Activated B cell treated with CpG ODN at 0.5 μM for 24 hours (primary cell): ENCODE results near the gene IFNA10. TPM values are rescaled to one million over a fixed set of nuclear protein-coding genes. Genes with fewer than 3 reads are reported as not detected.
"Not testable (repeated sequence)": the region's sequence is repeated elsewhere in the genome, so short reads cannot be mapped to it uniquely, and the experiment has no call there.

Experiments
- ATAC-seq: fragments of 200-7000 bp; cut with Tn5 transposase; one replicate; pipeline ENCODE4 v1.10.0; 2021; ENCODE audit warnings: low read depth, mild to moderate bottlenecking, moderate library complexity
- CTCF ChIA-PET: fragments of 350-600 bp; sonication (Branson Sonifier 250); formaldehyde crosslinking; loops from one replicate; lab custom pipeline; 2021; ENCODE audit warnings: antibody characterized with exemption; lab: Charles Lee
- POLR2A ChIA-PET: fragments of 350-600 bp; sonication (Branson Sonifier 250); formaldehyde crosslinking; loops from one replicate; lab custom pipeline; 2021; ENCODE audit warnings: antibody characterized with exemption; lab: Charles Lee
- DNase-seq: peaks from one replicate; pipeline ENCODE4 v3.0.0; 2022
- H3K27ac Mint-ChIP-seq: one replicate; pipeline ENCODE4 v1.8.0; 2020; ENCODE audit warnings: mixed read lengths
- H3K27me3 Mint-ChIP-seq: one replicate; pipeline ENCODE4 v1.8.0; 2021; ENCODE audit warnings: mixed read lengths
- H3K36me3 Mint-ChIP-seq: one replicate; pipeline ENCODE4 v1.8.0; 2021; ENCODE audit warnings: low read depth, mixed read lengths
- H3K4me1 Mint-ChIP-seq: one replicate; pipeline ENCODE4 v1.8.0; 2021; ENCODE audit warnings: mixed read lengths
- H3K4me3 Mint-ChIP-seq: one replicate; pipeline ENCODE4 v1.8.0; 2020; ENCODE audit warnings: mild to moderate bottlenecking, mixed read lengths
- H3K9me3 Mint-ChIP-seq: one replicate; pipeline ENCODE4 v1.8.0; 2020; ENCODE audit warnings: mixed read lengths
- CTCF ChIP-seq: fragments of 200-600 bp; IDR thresholded peaks from one replicate; pipeline ENCODE4 v1.8.0; 2022; ENCODE audit warnings: antibody characterized with exemption, mild to moderate bottlenecking
- intact Hi-C: fragments of 100-400 bp; cut with micrococcal nuclease; formaldehyde crosslinking; loops from one replicate; pipeline ENCODE4 v1.15.1; 2024
- total RNA-seq: library from RNA; stranded (reverse); gene quantifications from 2 replicates; pipeline ENCODE4 v1.2.3, GENCODE V29; 2022

IFNA10 gene
- total RNA-seq, 1 donor from 2014 or later, result not detected

- CTCF ChIA-PET, result no interaction called here
- no peak for DNase-seq
- H3K4me3 Mint-ChIP-seq, result no peak overlapping the region
- no peaks in the 10 kb centered on the region for H3K36me3 Mint-ChIP-seq
- H3K4me1 Mint-ChIP-seq, result no peaks in the 10 kb centered on the region
- no peak for TF ChIP-seq CTCF
- H3K27me3 Mint-ChIP-seq, result peaks cover 2% of the 10 kb centered on the region
- intact Hi-C loops, result no loop called here
- H3K27ac Mint-ChIP-seq, result no peak overlapping the region
- POLR2A ChIA-PET, result no interaction called here
- no peak for ATAC-seq
- no peaks in the 10 kb centered on the region for H3K9me3 Mint-ChIP-seq
Measured at GRCh38 chr9:21172156-21172555, 34.8 kb downstream of the IFNA10 start.

- DNase-seq, result no peak
- ATAC-seq, result no peak
- Mint-ChIP-seq H3K4me3 (no peak overlapping the region), H3K27me3 (peaks cover 2% of the 10 kb centered on the region), H3K27ac (no peak overlapping the region), H3K9me3 (no peaks in the 10 kb centered on the region), H3K36me3 (no peaks in the 10 kb centered on the region), H3K4me1 (no peaks in the 10 kb centered on the region)
- ChIA-PET CTCF (no interaction called here), POLR2A (no interaction called here)
- TF ChIP-seq CTCF, result no peak
- intact Hi-C loops, result no loop called here
Measured at GRCh38 chr9:21171351-21171750, 35.6 kb downstream of the IFNA10 start.

- CTCF ChIA-PET, intact Hi-C loops, H3K36me3 Mint-ChIP-seq, H3K27me3 Mint-ChIP-seq, H3K4me3 Mint-ChIP-seq, DNase-seq, POLR2A ChIA-PET, H3K4me1 Mint-ChIP-seq, H3K9me3 Mint-ChIP-seq, ATAC-seq, H3K27ac Mint-ChIP-seq: not testable (repeated sequence)
Measured at GRCh38 chr9:21166560-21166959, 40.4 kb downstream of the IFNA10 start, which contains the start of gene IFNA21. Gene IFNA21 (minus strand): TSS chr9:21166660. CDS start chr9:21166612, 48 bp downstream.

GRCh38 chr9:21165516-21165915 is 41.4 kb downstream of the IFNA10 start:
- intact Hi-C loops, result no loop called here
- no peak overlapping the region for H3K4me3 Mint-ChIP-seq
- no peak for TF ChIP-seq CTCF
- POLR2A ChIA-PET, result no interaction called here
- DNase-seq, result no peak
- H3K27ac Mint-ChIP-seq, result no peak overlapping the region
- no peaks in the 10 kb centered on the region for H3K4me1 Mint-ChIP-seq
- CTCF ChIA-PET, result no interaction called here
- peaks cover 2% of the 10 kb centered on the region for H3K27me3 Mint-ChIP-seq
- H3K9me3 Mint-ChIP-seq, result no peaks in the 10 kb centered on the region
- no peak for ATAC-seq
- H3K36me3 Mint-ChIP-seq, result no peaks in the 10 kb centered on the region

GRCh38 chr9:21160178-21160577 is 46.8 kb downstream of the IFNA10 start:
- Mint-ChIP-seq H3K27ac (no peak overlapping the region), H3K27me3 (peaks cover 2% of the 10 kb centered on the region), H3K4me1 (peaks cover 5% of the 10 kb centered on the region), H3K36me3 (no peaks in the 10 kb centered on the region), H3K9me3 (no peaks in the 10 kb centered on the region), H3K4me3 (no peak overlapping the region)
- ATAC-seq, result no peak
- ChIA-PET POLR2A (no interaction called here), CTCF (no interaction called here)
- DNase-seq, result no peak
- intact Hi-C loops, result no loop called here
- no peak for TF ChIP-seq CTCF

Other genes with a start within 250 kb of the IFNA10 start
- 3.3 and 4.1 TPM in 2 replicates for gene HACD4, start 175.5 kb downstream of the IFNA10 start, total RNA-seq
- gene IFNB1, start 129.2 kb downstream of the IFNA10 start, total RNA-seq, result not detected in 2 replicates
- gene IFNW1, start 65.3 kb downstream of the IFNA10 start, total RNA-seq, result not detected in 2 replicates
- gene IFNA21, start 40.5 kb downstream of the IFNA10 start, total RNA-seq, result not detected in 2 replicates
- not detected in 2 replicates for gene IFNA4, start 19.6 kb downstream of the IFNA10 start, total RNA-seq
- gene IFNA7, start 4.9 kb downstream of the IFNA10 start, total RNA-seq, result not detected in 2 replicates
- not detected in 2 replicates for gene IFNA16, start 10.2 kb upstream of the IFNA10 start, total RNA-seq
- gene IFNA17, start 21.1 kb upstream of the IFNA10 start, total RNA-seq, result not detected in 2 replicates
- gene IFNA14, start 32.9 kb upstream of the IFNA10 start, total RNA-seq, result not detected in 2 replicates
- gene IFNA5, start 98.2 kb upstream of the IFNA10 start, total RNA-seq, result not detected in 2 replicates
- 13.1 and 13.8 TPM in 2 replicates for gene KLHL9, start 128.3 kb upstream of the IFNA10 start, total RNA-seq
- not detected in 2 replicates for gene IFNA6, start 143.7 kb upstream of the IFNA10 start, total RNA-seq
- gene IFNA13, start 160.9 kb upstream of the IFNA10 start, total RNA-seq, result not detected in 2 replicates
- not detected in 2 replicates for gene IFNA2, start 178.3 kb upstream of the IFNA10 start, total RNA-seq
- gene IFNA8, start 202.0 kb upstream of the IFNA10 start, total RNA-seq, result not detected in 2 replicates
- not detected in 2 replicates for gene IFNA1, start 233.3 kb upstream of the IFNA10 start, total RNA-seq